Globus pallidus (tissue), 1 donor: Measurements from ENCODE around the gene ITIH2.
"Not testable (repeated sequence)": the region's sequence is repeated elsewhere in the genome, so short reads cannot be mapped to it uniquely, and the experiment has no call there.

ENCODE experiments used
- DNase-seq: peaks from one replicate; pipeline ENCODE4 v3.0.0-alpha.2; 2015; ENCODE audit warnings: low spot score

The ITIH2 gene

DNA sequence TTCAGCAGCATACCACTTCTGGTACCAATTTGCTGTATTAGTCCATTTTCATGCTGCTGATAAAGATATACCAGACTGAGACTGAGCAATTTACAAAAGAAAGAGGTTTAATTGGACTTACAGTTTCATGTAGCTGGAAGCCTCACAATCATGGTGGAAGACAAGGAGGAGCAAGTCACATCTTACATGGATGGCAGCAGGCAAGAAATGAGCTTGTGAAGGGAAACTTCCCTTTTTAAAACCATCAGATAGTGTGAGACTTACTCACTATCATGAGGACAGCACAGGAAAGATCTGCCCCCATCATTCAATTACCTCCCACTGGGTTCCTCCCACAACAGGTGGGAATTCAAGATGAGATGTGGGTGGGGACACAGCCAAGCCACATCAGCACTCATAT lies 9.9 kb upstream of the ITIH2 start:
- not testable (repeated sequence) for DNase-seq

DNA sequence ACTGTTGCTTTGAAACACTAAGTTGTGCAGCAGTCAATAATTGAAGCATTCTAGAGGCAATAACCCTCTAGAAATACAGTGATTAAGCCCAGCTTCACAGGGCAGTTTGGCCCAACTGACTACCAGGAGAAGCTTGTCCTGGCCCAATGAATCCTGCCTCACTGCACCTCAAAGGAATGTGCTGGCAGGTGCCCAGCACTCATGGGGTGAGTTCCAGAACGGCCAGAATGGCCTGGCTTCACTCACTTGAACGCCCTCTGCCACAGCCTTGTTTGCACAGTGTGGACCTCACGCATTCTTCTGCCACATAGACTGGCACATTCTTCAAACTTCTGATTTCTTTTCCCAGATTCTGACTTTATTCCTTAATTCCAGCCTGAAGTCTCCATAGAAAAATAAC lies 6.6 kb upstream of the ITIH2 start:
- DNase-seq, result no peak

DNA sequence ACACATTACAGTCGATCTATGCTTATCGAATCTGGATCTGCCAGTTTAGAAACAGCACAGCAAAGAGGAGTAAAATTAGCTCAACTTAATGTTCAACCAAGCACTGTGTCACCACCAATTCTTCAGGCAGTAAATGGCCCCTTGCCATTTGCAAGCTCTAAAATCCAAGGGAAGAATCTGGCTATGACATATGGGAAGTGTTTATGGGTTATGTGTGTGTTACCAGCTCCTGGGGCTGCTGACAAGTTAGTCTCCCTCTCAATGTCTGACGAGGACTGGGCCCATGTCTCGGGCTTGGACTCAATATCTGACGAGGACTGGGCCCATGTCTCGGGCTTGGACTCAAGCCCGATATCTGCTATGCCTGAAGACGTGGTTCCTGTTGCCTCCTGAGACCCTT lies 5.7 kb upstream of the ITIH2 start:
- no peak for DNase-seq

DNA sequence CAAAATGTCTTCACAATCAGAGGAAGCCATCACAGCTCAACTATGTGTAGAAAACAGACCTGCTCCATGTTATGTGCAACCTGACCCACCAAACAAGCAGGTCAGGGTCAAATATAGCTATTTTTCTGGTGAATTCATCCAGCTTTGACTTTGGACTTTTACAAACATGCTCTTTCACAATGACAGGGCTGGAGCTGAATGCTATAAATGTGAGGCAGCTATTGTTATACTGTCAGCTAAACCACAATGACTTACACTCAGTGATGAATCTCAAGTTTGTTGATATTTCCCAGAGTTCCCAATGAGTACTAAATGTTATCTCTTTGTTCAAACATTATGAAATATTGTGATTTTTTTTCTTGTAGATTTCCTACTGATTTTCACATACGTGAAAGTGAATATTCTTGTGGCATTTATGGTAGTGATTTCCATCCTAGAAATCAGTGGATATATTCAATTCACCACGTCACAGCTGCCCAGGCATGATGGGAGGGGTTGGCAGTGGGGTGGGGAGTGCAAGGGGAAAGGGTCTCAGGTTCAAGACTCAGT lies 2.5 kb upstream of the ITIH2 start:
- DNase-seq, result peak; percentile 7

DNA sequence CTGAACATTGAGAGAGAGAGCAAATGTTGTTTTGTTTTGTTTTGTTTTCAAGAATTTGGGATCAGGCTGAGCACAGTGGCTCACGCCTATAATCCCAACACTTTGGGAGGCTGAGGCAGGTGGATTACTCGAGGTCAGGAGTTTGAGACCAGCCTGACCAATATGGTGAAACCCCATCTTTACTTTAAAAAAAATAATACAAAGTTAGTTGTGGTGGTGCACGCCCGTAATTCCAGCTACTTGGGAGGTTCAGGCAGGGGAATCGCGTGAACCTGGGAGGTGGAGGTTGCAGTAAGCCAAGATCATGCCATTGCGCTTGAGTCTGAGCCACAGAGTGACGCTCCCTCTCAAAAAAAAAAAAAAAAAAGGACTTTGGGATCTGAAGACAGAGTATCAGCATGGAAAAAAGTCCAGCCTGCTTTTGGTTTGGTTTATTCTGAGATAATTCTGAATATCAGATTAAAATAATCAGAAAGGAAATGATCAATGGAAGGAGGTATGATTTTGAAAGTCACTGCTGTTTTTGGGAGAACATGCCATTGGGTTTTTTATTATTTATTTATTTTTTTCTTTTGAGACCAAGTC lies 1.9 kb upstream of the ITIH2 start:
- no peak for DNase-seq

DNA sequence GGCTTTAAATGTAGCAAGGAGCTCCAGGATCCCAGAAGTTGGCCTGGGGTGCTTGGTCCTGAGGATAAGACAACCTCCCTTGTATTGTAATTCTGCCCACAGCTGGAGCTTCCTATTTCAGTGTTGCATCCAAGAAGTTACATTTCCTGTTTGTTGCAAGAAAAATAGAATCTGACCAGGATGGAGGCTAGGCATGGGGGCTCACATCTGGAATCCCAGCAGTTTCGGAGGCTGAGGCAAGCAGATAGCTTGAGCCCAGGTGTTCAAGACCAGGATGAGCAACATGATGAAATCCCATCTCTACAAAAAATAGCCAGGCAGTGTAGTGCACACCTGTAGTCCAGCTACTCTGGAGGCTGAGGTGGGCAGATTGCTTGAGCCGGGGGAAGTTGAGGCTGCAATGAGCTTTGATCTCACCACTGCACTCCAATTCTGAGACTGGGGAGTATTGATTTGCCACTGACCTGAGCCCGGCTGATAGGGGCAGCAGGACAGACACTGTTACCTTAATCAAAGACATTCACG lies 766 bp upstream of the ITIH2 start:
- DNase-seq, result no peak

DNA sequence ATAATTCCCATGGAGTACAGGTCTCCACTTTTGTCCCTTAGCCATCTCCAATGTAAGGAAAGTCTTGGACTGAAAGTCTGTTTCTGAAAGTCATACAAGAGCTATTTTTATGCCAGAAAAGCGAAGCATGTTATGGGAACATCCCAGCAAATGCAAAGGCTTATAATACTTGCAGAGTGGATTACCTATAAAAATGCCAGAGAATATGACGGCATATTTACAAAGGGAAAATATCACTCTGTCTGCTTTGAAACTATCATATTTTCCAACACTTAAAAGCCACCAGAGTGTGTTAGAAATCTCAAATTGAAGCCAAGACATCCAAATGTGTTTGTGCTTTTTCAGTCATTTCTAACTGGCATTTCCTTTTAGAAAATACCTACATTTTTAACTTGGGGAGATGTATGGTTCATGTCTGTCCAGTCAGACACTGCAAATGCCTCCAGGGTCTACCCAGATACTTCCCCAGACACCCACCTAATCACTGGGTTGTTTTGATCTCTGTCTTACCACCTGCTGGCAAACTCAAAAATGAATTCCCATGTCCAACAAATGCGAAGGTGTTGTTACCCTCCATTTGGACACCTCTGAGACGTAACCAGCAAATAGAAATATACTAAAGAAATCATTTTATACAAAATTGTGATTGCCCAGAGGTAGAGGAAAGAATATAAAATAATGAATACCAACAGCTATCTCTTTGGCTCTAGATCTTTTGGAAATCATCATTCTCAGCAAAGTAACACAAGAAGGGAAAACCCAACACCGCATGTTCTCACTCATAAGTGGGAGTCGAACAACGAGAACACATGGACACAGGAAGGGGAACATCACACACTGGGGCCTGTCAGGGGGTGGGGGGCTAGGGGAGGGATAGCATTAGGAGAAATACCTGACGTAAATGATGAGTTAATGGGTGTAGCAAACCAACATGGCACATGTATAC lies 1.2 kb downstream of the ITIH2 start:
- DNase-seq, result no peak

DNA sequence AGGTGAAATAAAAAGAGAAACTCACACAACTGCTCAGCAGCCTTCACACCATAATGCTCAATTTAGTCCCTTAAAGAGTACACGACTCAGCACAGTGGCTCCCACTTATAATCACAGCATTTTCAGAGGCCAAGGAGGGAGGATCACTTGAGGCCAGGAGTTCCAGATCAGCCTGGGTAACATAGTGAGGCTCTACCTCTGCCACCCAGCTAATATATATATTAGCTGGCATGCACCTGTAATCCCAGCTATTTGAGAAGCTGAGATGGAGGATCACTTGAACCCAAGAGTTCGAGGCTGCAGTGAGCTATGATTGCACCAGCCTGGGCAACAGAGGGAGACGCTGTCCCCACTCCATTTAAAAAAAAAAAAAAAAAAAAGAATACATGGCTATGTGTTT lies 2.2 kb downstream of the ITIH2 start:
- no peak for DNase-seq

DNA sequence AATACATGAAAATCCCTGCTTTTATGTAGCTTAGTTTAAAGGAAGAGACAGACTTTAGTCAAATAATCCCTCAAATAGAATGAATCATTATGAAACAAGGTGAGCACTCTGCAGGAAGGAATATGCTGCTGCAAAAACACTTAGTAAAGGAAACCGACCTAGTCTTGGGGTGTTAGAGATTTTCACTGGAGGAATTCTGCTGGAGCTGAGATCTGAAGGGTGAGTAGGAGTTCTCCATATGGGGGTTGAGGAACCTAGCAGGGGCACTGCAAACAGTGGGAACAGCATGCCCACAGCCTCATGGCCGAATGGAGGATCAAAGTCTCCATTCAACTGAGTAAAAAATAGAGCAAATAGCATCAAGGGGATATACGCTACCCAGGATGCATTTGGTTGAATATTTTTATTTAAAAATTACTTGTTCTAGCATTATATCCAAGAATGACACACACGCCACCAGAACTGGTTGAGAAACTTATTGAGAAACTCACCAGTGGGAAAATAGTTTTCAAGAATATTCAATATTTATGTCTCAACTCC lies 3.5 kb downstream of the ITIH2 start:
- no peak for DNase-seq

DNA sequence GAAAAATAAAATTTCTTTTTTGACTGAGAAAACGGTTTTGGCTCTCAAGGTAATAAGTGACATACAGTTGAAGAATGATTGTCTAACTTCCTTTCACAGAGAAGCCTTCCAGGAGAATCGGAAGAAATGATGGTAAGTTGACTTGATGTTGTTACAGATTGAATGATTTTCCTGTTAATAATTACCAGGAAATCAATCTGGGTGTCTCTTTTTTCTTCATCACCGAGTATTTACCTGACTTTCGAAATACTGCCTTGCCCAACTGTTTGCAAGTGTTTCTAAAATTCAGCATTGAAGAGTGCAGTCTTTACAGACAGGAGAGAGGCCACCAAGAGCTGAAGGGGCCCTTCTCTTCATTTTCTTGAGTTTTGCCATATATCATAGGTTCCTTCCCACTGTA lies 4.0 kb downstream of the ITIH2 start:
- no peak for DNase-seq

DNA sequence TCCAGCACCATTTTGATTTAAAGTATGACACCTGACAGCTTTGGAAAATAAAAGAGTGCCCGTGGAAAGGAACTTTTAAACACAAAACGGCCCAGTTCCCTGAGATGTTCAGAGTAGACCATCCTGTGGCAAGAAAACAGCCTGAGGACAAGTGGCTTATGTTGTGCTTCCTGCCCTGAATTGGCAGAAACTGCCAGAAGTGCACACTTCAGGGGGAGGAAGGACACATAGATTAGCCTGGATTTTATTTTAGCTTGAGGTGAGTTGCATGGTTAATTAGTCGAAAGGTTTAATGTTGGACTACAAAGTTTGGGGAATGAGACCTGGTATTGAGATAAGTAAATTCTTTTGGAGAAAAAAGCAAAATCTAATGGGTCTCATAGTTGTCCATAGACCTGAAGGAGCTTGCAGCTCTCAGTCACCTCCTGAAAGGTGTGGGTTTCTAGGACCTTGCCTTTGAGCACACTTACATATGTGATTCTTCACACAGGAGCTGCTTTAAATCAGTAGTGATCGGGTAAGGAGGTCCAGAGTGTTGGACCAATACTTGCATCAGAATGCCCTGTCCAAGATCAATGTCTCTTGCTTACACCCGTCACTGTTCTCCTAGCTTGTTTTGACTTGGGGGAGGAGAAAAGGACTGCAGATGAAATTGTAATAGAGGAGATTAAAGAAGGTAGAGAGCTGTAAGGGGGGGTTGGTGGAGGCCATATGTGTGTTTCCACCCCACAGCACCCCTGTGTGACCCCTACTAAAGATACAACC lies 4.9 kb downstream of the ITIH2 start:
- DNase-seq, result no peak

DNA sequence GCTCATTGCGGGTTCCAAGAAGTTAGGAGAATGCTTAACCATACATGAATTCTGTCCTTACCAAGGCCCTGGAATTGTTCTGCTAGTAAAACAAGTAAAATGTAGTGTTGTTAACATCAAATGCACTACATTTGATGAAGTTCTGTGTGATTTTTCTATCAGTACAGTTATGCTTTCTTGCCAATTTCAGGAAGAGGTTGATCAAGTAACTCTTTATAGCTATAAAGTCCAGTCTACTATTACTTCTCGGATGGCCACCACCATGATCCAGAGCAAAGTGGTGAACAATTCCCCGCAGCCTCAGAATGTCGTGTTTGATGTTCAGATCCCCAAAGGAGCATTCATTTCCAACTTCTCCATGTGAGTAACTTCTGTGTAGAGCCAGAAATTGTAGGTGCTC lies 5.7 kb downstream of the ITIH2 start:
- DNase-seq, result no peak

DNA sequence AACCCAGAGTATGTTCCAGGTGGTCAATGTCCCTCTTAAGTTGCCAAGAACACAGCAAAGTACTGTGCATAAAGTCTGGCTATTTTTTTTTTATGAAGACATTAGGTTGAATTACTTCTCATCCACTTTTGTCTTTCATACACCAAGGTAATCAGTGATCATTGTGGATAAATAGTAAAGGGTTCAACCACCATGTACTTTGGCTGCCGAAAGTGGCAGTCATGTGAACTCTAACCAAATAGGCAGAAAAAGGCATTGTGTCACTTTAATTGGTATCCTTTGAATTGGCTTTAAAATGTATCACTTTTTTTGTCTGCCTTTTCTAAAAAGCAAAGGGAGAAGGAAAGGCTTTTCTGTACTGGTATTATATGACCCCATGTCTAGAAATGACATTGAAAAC lies 7.3 kb downstream of the ITIH2 start:
- no peak for DNase-seq

DNA sequence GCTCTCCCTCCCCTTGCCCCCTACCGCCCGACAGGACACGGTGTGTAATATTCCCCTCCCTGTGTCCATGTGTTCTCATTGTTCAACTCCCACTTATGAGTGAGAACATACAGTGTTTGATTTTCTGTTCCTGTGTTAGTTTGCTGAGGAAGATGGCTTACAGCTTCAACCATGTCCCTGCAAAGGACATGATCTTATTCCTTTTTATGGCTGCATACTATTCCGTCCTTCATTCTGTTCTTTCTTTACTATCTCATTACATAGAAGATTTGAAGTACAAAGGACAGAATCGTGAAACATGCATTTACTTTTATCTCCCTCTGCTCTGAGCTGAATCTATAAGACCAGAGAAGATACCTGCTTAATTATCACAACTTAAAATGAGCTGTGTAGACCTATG lies 8.0 kb downstream of the ITIH2 start:
- not testable (repeated sequence) for DNase-seq

DNA sequence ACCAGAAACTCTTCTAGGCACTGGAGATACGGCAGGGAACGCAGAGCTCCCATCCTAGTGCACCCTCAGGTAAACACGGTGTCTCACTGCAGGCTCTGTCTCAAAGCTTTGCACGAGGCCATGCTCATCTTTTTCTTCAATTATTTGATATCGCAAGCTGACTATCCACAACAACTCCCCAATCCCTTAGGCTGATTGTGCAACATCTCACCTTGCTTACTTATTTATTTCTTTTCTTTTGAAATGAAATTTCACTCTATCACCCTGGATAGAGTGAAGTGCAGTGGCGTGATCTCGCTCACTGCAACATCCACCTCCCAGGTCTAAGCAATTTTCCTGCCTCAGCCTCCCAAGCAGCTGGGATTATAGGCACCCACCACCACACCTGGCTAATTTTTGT lies 12.4 kb downstream of the ITIH2 start:
- DNase-seq, result no peak

DNA sequence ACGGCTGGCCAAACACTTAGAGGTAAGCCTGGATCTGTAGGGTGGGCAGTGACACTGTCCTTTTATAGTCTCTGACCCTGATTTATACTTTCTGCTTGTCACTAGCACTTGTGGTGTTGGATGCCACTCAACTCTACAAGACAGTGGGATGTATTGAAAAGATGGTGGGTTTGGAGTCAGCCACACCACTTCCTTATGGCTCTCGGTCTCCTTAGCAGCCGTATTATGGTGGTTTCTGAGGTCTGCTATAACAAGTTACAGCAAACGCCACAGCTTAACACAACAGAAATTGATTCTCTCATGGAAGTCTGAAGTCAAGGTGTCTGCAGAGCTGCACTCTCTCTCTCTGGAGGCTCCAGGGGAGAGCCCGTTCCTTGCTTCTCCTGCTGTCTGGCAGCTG lies 14.7 kb downstream of the ITIH2 start:
- DNase-seq, result no peak

DNA sequence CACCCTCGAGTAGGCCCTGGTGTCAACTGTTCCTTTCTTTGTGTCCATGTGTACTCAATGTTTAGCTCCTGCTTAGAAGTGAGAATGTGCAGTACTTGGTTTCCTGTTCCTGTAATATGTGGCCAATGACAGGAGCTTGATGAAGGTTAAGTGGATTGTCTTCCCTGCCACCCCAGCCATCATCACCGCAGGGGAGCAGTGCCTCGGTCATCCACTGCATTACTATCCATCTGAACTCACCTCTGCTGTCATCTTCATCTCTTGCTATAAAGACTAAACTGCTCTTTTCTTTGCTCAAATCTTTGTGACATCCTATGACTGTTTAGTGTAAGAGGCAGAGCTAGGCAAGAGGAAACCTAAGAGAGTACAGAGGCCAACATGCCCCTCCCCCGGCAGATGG lies 15.6 kb downstream of the ITIH2 start:
- DNase-seq, result no peak

DNA sequence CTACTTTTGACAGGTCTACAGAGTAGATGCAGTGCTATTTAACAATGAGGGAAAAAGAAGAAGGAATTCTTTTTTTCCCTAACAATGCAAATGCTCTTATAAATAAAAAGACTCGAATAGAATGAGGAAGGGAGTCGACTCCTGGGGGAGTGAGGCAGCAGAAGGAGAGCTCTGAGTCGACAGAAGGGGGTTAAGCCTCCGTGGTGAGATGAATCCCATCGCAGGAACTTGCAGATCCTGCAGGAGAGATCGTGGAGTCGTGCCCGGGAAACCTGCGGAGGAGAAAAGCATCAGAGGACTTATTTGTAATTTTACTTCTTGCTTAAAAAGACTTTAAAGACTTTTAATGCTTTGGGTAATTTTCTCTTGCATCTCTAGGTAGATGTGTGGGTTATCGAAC lies 17.4 kb downstream of the ITIH2 start:
- DNase-seq, result no peak

DNA sequence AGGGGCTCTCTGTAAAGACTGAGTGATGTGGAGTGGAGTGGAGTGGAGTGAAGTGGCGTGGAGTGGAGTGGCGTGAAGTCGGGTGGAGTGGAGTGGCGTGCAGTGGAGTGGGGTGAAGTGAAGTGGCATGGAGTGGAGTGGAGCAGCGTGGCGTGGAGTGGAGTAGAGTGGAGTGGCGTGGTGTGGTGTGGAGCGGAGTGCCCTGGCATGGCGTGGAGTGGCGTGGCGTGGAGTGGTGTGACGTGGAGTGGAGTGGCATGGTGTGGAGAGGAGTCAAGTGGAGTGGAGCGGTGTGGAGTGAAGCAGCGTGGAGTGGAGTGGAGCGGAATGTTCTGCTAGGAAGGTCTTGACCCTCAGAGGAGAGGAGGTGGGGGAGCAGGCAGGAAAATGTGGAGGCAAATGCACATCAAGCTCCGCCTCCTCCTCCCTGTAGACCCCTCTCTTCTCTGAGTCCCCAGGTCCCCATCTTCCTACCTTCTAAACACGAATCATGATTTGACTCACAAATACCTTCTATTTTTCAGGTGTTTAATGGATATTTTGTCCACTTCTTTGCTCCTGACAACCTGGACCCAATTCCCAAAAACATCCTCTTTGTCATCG lies 19.9 kb downstream of the ITIH2 start:
- DNase-seq, result no peak

DNA sequence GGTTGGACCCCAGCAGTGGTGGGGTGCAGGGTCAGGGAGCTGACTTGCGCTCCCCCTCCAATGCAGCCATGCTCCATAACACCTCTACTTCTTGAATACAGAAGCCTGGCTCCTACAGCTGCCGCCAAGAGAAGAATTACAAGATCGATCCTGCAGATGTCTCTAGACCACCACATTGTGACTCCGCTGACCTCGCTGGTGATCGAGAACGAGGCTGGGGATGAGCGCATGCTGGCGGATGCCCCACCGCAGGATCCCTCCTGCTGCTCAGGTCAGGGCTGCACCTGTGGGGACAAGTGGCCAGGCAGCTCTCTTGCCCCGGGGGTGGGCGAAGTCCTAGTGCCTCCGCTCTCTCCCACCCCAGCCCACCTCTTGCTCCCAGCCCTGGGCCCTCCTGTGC lies 31.7 kb downstream of the ITIH2 start:
- no peak for DNase-seq

DNA sequence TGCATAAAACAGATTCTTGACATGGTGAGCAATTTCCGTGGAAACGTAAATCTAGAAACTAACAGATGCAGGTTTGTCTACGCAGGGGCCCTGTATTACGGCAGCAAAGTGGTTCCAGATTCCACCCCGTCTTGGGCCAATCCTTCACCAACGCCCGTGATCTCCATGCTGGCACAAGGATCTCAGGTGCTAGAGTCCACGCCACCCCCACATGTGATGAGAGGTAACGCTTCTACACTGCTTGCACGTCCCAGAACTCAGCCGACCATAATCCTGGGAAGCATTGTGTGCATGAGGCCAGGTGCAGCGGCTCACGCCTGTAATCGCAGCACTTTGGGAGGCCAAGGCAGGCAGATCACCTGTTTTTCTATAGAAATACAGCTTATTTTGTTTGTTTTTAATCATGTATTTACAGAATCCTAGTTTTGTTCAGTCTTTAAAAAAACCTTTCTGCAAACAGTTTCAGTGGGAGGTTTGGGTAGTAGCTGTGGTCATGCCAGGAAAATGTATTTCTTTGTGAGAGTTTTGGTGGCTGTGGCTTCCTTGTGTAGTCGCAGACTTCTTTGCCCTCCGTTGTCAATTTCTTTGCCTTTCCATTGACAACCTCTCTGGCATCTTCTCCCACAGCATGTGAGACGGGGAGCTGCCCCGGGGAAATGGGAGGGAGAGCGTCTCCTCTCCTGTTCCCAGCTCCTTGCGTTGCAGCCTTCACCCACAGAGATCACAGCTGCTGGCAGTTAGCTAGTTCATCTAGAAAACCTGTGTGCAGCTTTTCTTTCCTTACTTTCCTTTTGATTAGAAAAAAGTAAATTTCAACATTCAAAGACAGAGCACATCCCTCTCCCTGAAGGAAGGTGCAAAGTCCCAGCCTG lies 35.7 kb downstream of the ITIH2 start:
- DNase-seq, result no peak
